ENCODE measurements around the gene PRRX2. TPM values are rescaled to one million over a fixed set of nuclear protein-coding genes. Genes with fewer than 3 reads are reported as not detected.

PRRX2 gene
- total and polyA plus RNA-seq, 2 experiments from 2014 or later, result 5.8 to 8.3 TPM

- no peak for ATAC-seq
- Mint-ChIP-seq H3K36me3 (ENCODE audit: low read depth) (no peaks in the 10 kb centered on the region), H3K4me3 (no peak overlapping the region), H3K9me3 (no peaks in the 10 kb centered on the region), H3K27ac (no peak overlapping the region), H3K4me1 (peaks cover 9% of the 10 kb centered on the region), H3K27me3 (ENCODE audit: insufficient read depth, low read depth, poor library complexity) (peaks cover 19% of the 10 kb centered on the region)
- Histone ChIP-seq H2AFZ (no peak overlapping the region), H3F3A (replicated peaks; ENCODE audit: low read depth) (no peaks in the 10 kb centered on the region), H3K4me2 (no peak overlapping the region), H3K4me1 (ENCODE audit: insufficient read depth) (no peaks in the 10 kb centered on the region), H3K4me3 (no peak overlapping the region), H4K20me1 (replicated peaks; ENCODE audit: insufficient read depth) (no peaks in the 10 kb centered on the region), H3K27me3 (ENCODE audit: insufficient read depth) (no peaks in the 10 kb centered on the region), H3K9me2 (ENCODE audit: insufficient read depth) (no peaks in the 10 kb centered on the region), H3K27ac (ENCODE audit: low read depth) (no peak overlapping the region), H3K79me2 (replicated peaks; ENCODE audit: insufficient read depth) (no peaks in the 10 kb centered on the region), H3K36me3 (ENCODE audit: insufficient read depth) (no peaks in the 10 kb centered on the region)
- DNase-seq (ENCODE audit: low spot score), result no peak
- TF ChIP-seq POLR2AphosphoS5 (IDR thresholded peaks at IDR 0.05; ENCODE audit: low read depth), result no peak
- no peak for TF ChIP-seq ETS1 (IDR thresholded peaks at IDR 0.05)
- no peak for TF ChIP-seq ZNF114 (CRISPR knock-in tag; IDR thresholded peaks at IDR 0.05)
Measured at GRCh38 chr9:129733632-129733953, 68.1 kb downstream of the PRRX2 start.

GRCh38 chr9:129735546-129735945 is 70.1 kb downstream of the PRRX2 start:
- H3K4me3 Mint-ChIP-seq, result no peak overlapping the region
- Histone ChIP-seq H4K20me1 (replicated peaks; ENCODE audit: insufficient read depth) (no peaks in the 10 kb centered on the region), H3K4me1 (ENCODE audit: insufficient read depth) (no peaks in the 10 kb centered on the region), H3K9me2 (ENCODE audit: insufficient read depth) (no peaks in the 10 kb centered on the region), H2AFZ (no peak overlapping the region), H3K27me3 (ENCODE audit: insufficient read depth) (no peaks in the 10 kb centered on the region), H3F3A (replicated peaks; ENCODE audit: low read depth) (no peaks in the 10 kb centered on the region), H3K36me3 (ENCODE audit: insufficient read depth) (no peaks in the 10 kb centered on the region), H3K79me2 (replicated peaks; ENCODE audit: insufficient read depth) (no peaks in the 10 kb centered on the region), H3K4me3 (no peak overlapping the region), H3K4me2 (no peak overlapping the region), H3K27ac (ENCODE audit: low read depth) (no peak overlapping the region)
- TF ChIP-seq ZNF114 (CRISPR knock-in tag; IDR thresholded peaks at IDR 0.05) (no peak), CTCF (conservative IDR thresholded peaks at IDR 0.05; ENCODE audit: low read depth in 2 of 2) (no peak), REST (IDR thresholded peaks at IDR 0.05; ENCODE audit: unreplicated experiment) (no peak), ETS1 (IDR thresholded peaks at IDR 0.05) (no peak), NANOG (IDR thresholded peaks at IDR 0.05; ENCODE audit: borderline replicate concordance) (no peak), EZH2phosphoT487 (IDR thresholded peaks at IDR 0.05; ENCODE audit: unreplicated experiment) (no peak), POLR2AphosphoS5 (IDR thresholded peaks at IDR 0.05; ENCODE audit: low read depth) (no peak), JUNB (IDR thresholded peaks at IDR 0.05; ENCODE audit: unreplicated experiment) (no peak)
- no peaks in the 10 kb centered on the region for H3K9me3 Mint-ChIP-seq
- DNase-seq (ENCODE audit: low spot score), result no peak
- H3K27ac Mint-ChIP-seq, result no peak overlapping the region
- ATAC-seq, result no peak
- H3K36me3 Mint-ChIP-seq (ENCODE audit: low read depth), result no peaks in the 10 kb centered on the region
- peaks cover 21% of the 10 kb centered on the region for H3K27me3 Mint-ChIP-seq (ENCODE audit: insufficient read depth, low read depth, poor library complexity)
- H3K4me1 Mint-ChIP-seq, result peaks cover 9% of the 10 kb centered on the region

Data from GM23338 (cell line).